ENCODE data around the gene EDEM3.

- TF ChIP-seq POLR2A (IDR thresholded peaks at IDR 0.05), result no peak
- TF ChIP-seq CTCF (IDR thresholded peaks at IDR 0.05), result no peak
- TF ChIP-seq POLR2AphosphoS5 (IDR thresholded peaks at IDR 0.05), result no peak
Measured at GRCh38 chr1:184745110-184745509, 9.5 kb downstream of the EDEM3 start.

Data from breast epithelium (tissue), 3 donors.